Neuron (in vitro differentiated cells): ENCODE measurements around the gene MGLL.

ENCODE experiments used
- H2AFZ ChIP-seq: one replicate; pipeline ENCODE4 v1.6.1; 2013; ENCODE audit warnings: low read depth, mild to moderate bottlenecking, inconsistent platforms, low read length, moderate library complexity
- H3K27me3 ChIP-seq: one replicate; pipeline ENCODE4 v1.6.1; 2013; ENCODE audit warnings: low read length; ENCODE audit not compliant: insufficient read depth
- H3K36me3 ChIP-seq: one replicate; pipeline ENCODE4 v1.6.1; 2013; ENCODE audit warnings: low read length; ENCODE audit not compliant: insufficient read depth
- H3K4me1 ChIP-seq: one replicate; pipeline ENCODE4 v1.6.1; 2013; ENCODE audit warnings: low read length; ENCODE audit not compliant: insufficient read depth
- H3K4me3 ChIP-seq: 2 replicates; pipeline ENCODE4 v1.5.1; 2013; ENCODE audit warnings: mild to moderate bottlenecking, low read length, moderate library complexity
- H3K9me3 ChIP-seq: one replicate; pipeline ENCODE4 v1.6.1; 2013; ENCODE audit warnings: low read length

The MGLL gene

DNA sequence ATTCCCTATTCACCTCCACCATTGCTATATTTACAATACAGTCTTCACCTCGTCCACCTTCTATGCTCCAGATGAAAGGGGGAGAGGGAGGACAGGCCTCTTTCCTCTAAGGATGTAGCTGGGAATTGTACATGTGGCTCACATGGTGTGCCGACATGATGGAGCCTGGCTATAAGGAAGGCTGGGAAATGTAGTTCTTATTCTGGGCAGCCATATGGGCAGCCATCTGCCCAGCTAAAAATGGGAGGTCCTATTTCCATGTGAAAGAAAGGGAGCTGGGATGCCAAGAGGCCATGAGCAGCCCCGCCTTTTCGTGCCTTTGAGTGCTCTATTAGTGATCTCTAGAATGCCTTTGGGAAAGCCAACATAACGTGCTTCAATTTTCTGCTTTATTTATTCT, 27.1 kb upstream of the MGLL start:
- H3K27me3 ChIP-seq, result peaks cover 9% of the 10 kb centered on the region
- peaks cover 16% of the 10 kb centered on the region for H3K4me1 ChIP-seq
- H3K36me3 ChIP-seq, result no peaks in the 10 kb centered on the region
- H2AFZ ChIP-seq, result no peak overlapping the region
- no peaks in the 10 kb centered on the region for H3K9me3 ChIP-seq
- H3K4me3 ChIP-seq, result no peak overlapping the region

DNA sequence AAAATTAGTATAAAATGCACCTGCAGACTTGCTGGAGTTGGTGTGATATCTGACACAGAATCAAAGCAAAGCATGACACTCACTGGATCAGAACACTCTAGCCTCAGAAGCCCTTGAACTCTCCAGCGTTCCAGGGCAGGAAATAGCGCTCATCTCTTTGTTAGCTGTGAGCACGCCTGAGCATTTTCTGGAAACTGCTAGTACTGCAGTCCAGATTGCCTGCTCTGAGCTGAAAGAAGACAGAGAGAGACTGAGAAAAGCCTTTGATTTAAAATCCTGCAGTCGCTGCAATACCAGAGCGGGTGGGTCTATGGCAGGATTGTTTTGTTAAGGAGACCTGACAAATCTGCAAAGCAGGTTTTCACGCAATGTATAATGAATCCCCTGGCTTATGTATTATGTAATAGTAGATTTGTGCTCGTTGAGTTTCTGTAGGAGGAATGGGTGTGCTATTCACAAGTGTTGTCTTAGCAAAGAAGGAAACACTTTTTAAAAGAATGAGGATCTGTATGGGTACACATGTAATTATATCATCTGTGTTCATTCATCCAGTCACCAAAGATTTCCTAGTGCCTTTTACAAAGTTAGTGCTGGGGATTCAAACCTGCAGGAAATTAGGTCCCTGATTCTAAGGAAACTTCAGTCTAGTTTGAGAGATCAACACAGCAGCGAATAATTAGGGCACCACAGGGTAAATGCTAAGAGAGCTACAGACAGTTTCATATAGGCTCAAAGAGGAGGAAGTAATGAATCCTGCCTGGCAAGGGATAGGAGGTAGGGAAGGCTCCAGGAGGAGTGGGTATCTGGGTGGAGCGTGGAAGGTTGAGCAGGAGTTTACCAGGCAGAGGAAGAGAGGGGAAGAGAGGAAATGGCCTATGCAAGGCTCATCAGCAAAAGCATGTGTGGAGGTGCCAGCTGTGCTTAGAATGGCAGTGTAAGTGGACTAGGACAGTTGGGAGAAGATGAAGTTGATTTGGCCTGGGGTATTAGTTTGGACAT, 26.1 kb upstream of the MGLL start:
- Histone ChIP-seq H3K4me3 (no peak overlapping the region), H3K9me3 (no peaks in the 10 kb centered on the region), H3K36me3 (no peaks in the 10 kb centered on the region), H2AFZ (no peak overlapping the region), H3K27me3 (peaks cover 2% of the 10 kb centered on the region), H3K4me1 (peaks cover 16% of the 10 kb centered on the region)

DNA sequence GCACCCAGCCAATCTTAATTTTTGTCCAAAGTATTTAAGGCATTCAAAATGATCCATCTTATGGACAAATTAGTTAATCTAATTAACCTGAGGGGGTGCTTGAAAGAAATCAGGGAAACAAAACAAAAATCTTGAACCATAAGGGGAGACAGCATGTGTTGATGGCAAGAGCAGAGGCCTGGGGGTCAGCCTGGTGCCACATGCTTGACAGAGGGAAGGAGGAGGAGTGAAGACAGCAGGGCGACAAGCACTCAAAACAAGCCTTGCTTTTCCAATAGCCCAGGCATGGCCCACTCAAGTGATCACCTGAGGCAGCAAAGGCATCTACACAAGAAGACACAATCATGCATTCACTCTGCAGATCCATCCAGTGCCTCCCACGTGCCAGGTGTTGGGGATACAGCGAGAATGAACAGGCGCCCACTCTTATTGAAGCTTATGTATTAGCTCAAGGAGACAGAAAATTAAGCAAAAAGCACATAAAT, 25.0 kb upstream of the MGLL start:
- H2AFZ ChIP-seq, result no peak overlapping the region
- no peak overlapping the region for H3K4me3 ChIP-seq
- H3K36me3 ChIP-seq, result no peaks in the 10 kb centered on the region
- peaks cover 2% of the 10 kb centered on the region for H3K27me3 ChIP-seq
- H3K9me3 ChIP-seq, result no peaks in the 10 kb centered on the region
- peaks cover 16% of the 10 kb centered on the region for H3K4me1 ChIP-seq

DNA sequence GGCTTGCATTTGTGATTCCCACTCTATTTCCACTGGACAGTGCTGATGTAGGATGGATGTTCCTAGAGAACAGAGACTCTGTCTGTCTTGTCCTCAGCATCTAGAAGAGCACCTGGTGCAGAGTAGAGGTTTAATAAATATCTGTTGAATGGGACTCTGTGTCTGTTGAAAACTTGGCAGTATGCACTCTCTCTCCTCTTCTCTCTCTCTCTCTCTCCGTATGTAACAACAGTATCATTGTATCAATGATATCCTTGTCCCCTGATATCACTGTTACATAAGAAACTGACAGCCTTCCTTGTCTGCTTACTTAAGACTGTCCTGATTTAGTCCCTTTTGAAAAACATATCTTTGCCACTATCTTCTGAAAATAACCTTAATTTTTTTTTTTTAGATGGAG, 24.3 kb upstream of the MGLL start:
- no peaks in the 10 kb centered on the region for H3K27me3 ChIP-seq
- no peak overlapping the region for H2AFZ ChIP-seq
- peaks cover 16% of the 10 kb centered on the region for H3K4me1 ChIP-seq
- no peaks in the 10 kb centered on the region for H3K9me3 ChIP-seq
- H3K36me3 ChIP-seq, result no peaks in the 10 kb centered on the region
- no peak overlapping the region for H3K4me3 ChIP-seq

DNA sequence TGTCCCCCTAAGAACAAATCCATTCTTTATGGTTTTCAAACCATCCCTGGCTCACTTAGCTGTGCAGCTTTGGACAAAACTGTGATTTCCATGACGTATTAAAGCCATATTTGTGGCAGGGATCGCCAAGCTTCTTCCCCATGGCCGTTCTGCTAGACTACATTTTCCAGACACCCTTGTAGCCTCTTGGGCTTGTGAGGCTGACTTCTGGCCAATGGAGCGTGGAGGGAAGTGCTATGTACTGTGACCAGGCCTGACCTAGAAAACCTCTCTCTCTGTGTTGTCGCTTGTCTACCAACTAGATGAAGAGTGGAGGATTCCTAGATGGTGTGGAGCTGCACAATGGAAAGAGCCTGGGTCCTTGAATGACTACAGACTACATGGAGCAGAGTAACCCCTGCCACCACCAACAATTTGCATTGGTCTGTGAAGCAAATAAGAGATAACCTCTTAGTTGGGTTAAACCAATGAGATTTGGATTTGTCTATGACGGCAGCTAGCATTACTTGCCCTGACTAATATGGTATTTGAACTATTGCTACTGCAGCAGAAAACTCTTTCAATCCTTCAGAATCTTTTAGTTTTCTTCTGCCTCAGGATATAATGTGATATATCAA, 22.1 kb upstream of the MGLL start:
- Histone ChIP-seq H3K4me3 (no peak overlapping the region), H3K27me3 (no peaks in the 10 kb centered on the region), H2AFZ (no peak overlapping the region), H3K4me1 (peaks cover 14% of the 10 kb centered on the region), H3K36me3 (no peaks in the 10 kb centered on the region), H3K9me3 (no peaks in the 10 kb centered on the region)

DNA sequence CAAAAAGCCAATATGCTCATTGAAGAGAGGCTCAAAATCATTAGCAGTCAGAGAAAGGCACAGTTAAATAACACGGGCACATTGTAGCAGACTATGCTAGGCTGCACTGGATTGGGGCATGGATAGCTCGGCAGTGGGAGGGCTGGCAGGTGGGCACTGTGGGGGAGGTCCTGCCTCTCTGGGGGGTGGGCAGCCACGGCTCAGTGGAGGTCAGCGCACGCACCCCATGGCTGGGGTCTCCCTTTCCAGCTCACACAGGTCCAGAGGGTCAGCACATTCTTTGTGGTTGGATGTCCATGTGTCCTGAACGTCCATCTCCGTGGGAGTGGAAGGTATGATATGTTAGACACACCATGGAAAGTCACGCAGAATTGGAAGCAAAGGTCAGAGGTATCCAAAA, 18.4 kb upstream of the MGLL start:
- Histone ChIP-seq H3K4me3 (no peak overlapping the region), H3K27me3 (no peaks in the 10 kb centered on the region), H2AFZ (no peak overlapping the region), H3K9me3 (no peaks in the 10 kb centered on the region), H3K4me1 (peaks cover 5% of the 10 kb centered on the region), H3K36me3 (no peaks in the 10 kb centered on the region)

DNA sequence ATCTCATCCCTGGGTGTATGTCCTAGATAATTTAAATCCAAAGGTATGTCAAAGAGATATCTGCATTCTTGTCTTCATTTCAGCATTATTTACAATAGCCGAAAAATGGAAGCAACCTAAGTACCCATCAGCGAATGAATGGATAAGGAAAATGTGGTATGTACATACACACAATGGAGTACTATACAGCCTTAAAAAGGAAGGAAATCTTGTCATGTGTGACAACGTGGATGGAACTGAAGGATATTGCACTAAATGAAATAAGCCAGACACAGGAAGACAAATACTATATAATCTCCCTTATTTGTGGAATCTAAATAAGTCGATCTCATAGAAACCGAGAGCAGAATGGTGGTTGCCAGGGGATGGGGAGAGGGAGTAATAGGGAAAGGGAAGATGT, 16.8 kb upstream of the MGLL start:
- peaks cover 5% of the 10 kb centered on the region for H3K4me1 ChIP-seq
- H3K27me3 ChIP-seq, result no peaks in the 10 kb centered on the region
- no peaks in the 10 kb centered on the region for H3K9me3 ChIP-seq
- H3K36me3 ChIP-seq, result no peaks in the 10 kb centered on the region
- H3K4me3 ChIP-seq, result no peak overlapping the region
- no peak overlapping the region for H2AFZ ChIP-seq

DNA sequence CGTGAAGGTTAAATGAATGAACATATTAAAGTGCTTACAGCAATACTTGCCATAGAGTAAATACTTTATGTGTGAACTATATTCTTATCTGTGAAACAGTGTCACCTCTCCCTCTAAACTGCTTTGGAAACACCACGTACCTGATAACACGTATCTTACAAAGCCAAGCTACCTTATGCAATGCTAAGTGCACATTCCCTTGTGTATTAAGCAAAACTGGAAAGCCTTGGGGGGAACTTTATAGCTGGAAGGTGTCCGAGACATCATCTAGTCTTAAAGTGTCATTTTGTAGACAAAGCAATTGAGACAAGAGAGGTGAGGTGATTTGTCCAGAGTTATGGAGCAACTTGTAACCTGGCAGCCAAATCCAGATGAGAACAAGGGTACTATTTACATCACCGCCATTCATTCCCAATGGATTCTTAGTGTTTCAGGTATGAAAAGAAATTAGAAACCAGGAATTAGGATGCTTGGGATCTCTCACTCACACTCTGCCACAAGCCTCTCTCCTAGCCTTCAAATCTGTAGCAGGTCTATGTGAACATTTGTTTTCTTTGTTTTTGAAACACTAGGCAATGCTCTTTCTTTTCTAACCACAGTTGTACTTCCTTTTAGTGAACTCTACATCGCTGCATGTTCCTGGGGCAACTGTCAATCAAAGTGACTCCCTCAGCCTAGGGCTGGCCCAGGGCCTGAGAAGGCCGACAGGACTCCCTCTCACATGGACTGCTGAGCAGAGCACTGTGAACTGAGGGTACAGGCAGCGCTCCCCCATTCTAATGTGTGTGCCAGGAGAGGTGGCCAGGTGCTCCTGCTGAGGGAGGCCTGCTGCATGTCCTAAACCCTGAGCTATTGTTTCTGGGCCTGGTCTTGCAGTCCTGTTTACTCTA, 13.9 kb upstream of the MGLL start:
- Histone ChIP-seq H3K9me3 (no peaks in the 10 kb centered on the region), H3K36me3 (no peaks in the 10 kb centered on the region), H3K4me3 (no peak overlapping the region), H2AFZ (no peak overlapping the region), H3K4me1 (peaks cover 5% of the 10 kb centered on the region), H3K27me3 (no peaks in the 10 kb centered on the region)

DNA sequence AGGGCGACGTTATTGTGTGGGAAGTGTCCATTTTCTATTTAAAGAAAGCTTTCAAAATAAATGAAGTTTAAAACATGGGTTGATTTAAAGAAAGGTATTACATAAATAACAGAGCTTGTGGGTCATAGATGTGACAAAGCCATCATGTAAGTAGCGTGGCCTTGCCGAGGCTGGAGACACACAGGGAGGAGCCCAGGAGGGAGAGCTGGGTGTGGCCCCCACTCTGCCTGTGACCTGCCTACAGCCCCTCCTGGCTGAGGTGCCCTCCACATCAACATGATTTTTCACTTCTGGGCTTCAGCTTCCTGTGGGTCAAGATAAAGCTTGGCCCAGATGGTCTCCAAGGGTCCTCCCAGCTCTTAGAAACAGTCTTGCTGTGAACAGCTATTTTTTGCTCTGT, 12.5 kb upstream of the MGLL start:
- Histone ChIP-seq H3K9me3 (no peaks in the 10 kb centered on the region), H3K4me1 (peaks cover 5% of the 10 kb centered on the region), H3K4me3 (no peak overlapping the region), H2AFZ (no peak overlapping the region), H3K27me3 (no peaks in the 10 kb centered on the region), H3K36me3 (no peaks in the 10 kb centered on the region)

DNA sequence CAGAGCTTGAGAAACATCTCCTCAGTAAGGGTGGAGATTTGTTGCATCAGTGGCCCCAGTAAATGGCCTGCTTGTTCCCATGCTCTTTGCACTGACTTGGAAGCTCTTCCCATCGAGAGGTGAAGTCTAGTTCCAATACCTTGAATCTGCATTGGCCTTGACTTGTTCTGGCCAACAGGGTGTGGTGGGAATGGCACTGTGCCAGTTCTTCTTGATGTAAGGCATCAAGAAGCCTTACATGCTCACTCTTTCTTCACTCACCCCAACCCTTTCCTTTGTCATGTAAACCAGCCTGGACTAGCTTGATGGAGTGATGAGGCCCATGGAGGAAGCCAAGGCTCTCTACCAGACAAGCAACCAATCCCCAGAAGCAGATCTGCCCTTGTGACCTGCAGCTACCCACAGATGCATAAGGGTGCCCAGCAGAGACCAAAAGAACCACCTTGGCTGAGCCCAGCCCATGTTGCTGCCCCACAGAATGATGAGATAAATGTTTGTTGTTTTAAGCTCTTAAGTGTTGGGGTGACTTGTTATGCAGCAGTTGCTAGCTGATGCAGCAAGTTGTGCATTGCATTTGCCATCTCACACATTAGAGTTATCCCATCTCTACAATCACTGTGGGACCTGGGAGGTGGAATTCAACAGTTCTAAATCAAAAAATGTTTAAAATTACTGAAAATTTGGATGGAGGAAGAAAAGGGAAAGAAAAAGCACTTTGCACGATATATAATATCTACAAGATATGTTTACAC, 11.1 kb upstream of the MGLL start:
- no peaks in the 10 kb centered on the region for H3K9me3 ChIP-seq
- no peaks in the 10 kb centered on the region for H3K27me3 ChIP-seq
- H3K4me1 ChIP-seq, result peaks cover 5% of the 10 kb centered on the region
- H3K36me3 ChIP-seq, result no peaks in the 10 kb centered on the region
- H3K4me3 ChIP-seq, result no peak overlapping the region
- H2AFZ ChIP-seq, result no peak overlapping the region

DNA sequence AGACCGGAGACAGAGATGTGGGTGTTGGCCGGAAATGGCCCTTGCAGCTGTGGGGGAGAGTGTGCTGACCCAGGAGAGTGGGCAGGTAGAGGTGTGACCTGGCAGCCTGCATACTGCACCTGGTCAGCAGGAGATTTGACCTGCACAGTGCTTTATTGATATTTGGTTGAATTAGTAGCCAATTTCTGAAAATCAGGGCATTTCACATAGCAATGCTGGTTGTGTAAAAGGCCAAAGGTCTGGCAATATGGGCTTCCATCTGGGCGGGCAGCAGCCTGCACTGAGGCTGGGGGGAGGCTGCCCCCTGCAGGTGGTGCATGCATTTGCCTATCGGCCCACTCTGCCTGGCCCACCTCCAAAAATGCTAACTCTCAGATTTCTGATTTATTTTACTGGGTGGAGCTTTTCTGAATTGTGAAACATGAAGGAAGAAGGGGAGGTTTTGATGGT, 9.4 kb upstream of the MGLL start:
- Histone ChIP-seq H3K36me3 (no peaks in the 10 kb centered on the region), H3K27me3 (no peaks in the 10 kb centered on the region), H3K4me3 (no peak overlapping the region), H3K4me1 (peaks cover 5% of the 10 kb centered on the region), H2AFZ (no peak overlapping the region), H3K9me3 (no peaks in the 10 kb centered on the region)

DNA sequence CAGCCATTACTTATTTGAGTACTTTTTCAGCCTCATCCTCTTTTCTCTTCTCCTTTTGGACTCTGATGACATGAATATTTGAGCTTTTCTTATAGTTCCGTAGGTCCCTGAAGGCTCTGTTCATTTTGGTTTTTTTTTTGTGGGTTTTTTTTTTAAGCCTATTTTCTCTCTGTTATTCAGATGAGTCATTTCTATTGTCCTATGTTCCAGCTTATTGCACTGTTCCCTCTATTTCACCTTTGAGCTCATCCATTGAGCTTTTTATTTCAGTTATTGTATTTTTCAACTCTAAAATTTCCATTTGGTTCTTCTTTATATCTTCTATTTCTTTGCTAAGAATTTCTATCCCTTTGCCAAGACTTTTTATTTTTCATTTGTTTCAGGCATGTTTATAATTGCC, 7.2 kb upstream of the MGLL start:
- H3K9me3 ChIP-seq, result no peaks in the 10 kb centered on the region
- H2AFZ ChIP-seq, result no peak overlapping the region
- H3K4me3 ChIP-seq, result no peak overlapping the region
- H3K36me3 ChIP-seq, result no peaks in the 10 kb centered on the region
- peaks cover 11% of the 10 kb centered on the region for H3K27me3 ChIP-seq
- no peaks in the 10 kb centered on the region for H3K4me1 ChIP-seq
